Esophagus (tissue), 2 donors: Measurements from ENCODE around the gene ABI3BP. TPM values are rescaled to one million over a fixed set of nuclear protein-coding genes. Genes with fewer than 3 reads are reported as not detected.

Experiments
- H3K27ac ChIP-seq, 2 donors: one replicate each; pipeline ENCODE4 v1.5.1; 2013; ENCODE audit warnings: low read depth in 2 of 2, mild to moderate bottlenecking in 2 of 2, inconsistent platforms in 1 of 2, low read length in 1 of 2, moderate library complexity in 1 of 2
- H3K27me3 ChIP-seq, 2 donors: one replicate each; pipeline ENCODE4 v1.6.1; 2013; ENCODE audit warnings: low read length in 2 of 2, control low read depth in 1 of 2, mild to moderate bottlenecking in 1 of 2; ENCODE audit not compliant: insufficient read depth in 2 of 2, control insufficient read depth in 1 of 2
- H3K36me3 ChIP-seq, 2 donors: one replicate each; pipeline ENCODE4 v1.6.1; 2013; ENCODE audit warnings: low read length in 1 of 2; ENCODE audit not compliant: control insufficient read depth in 2 of 2, insufficient read depth in 2 of 2
- H3K4me1 ChIP-seq, 2 donors: one replicate each; pipeline ENCODE4 v1.6.1; 2013; ENCODE audit warnings: low read length in 1 of 2; ENCODE audit not compliant: control insufficient read depth in 2 of 2, insufficient read depth in 2 of 2
- H3K4me3 ChIP-seq, 2 donors: one replicate each; pipeline ENCODE4 v1.5.1; 2013; ENCODE audit warnings: low read length in 2 of 2, mild to moderate bottlenecking in 2 of 2, low read depth in 1 of 2, moderate library complexity in 1 of 2
- H3K9me3 ChIP-seq, 2 donors: one replicate each; pipeline ENCODE4 v1.6.1; 2013; ENCODE audit warnings: mild to moderate bottlenecking in 2 of 2, low read depth in 1 of 2, low read length in 1 of 2, moderate library complexity in 1 of 2; ENCODE audit not compliant: control insufficient read depth in 2 of 2, insufficient read depth in 1 of 2
- WGBS, 2 donors: extraction: QIAGEN DNeasy Blood & Tissue Kit; methylation state at CpG; one replicate each; pipeline ENCODE4 v1.1.7; 2013; 5-methylcytosine and 5-hydroxymethylcytosine counted together
- polyA plus RNA-seq, 2 donors: library from polyadenylated mRNA; stranded (reverse); fragments of 200-250 nt; gene quantifications; one replicate each; pipeline ENCODE4 v1.2.3, GENCODE V29; 2013
- donor health status: healthy with polysubstance abuse.
- donor health status: Bipolar disorder and iron deficiency.

ABI3BP gene
- polyA plus RNA-seq, 2 donors: 2.1 to 4.0 TPM

- Histone ChIP-seq H3K4me1 (no peaks in the 10 kb centered on the region), H3K9me3 (no peaks in the 10 kb centered on the region), H3K27me3 (no peaks in the 10 kb centered on the region), H3K36me3 (no peaks in the 10 kb centered on the region), H3K27ac (no peak overlapping the region), H3K4me3 (no peak overlapping the region)
- 22 to 28% methylated on average over 1 of the region's 1 CpG for WGBS, 2 donors
Observed at GRCh38 chr3:100865442-100865841, 127.8 kb downstream of the ABI3BP start.

GRCh38 chr3:100864471-100865250 is 128.6 kb downstream of the ABI3BP start:
- Histone ChIP-seq H3K27me3 (no peaks in the 10 kb centered on the region), H3K27ac (no peak overlapping the region), H3K36me3 (no peaks in the 10 kb centered on the region), H3K4me1 (no peaks in the 10 kb centered on the region), H3K4me3 (no peak overlapping the region), H3K9me3 (no peaks in the 10 kb centered on the region)
- WGBS, 2 donors: 38 to 43% methylated on average over 2 of the region's 2 CpGs

- Histone ChIP-seq H3K27me3 (no peaks in the 10 kb centered on the region), H3K9me3 (no peaks in the 10 kb centered on the region), H3K4me3 (no peak overlapping the region), H3K27ac (no peak overlapping the region), H3K36me3 (no peaks in the 10 kb centered on the region), H3K4me1 (no peaks in the 10 kb centered on the region)
- 93 to 94% methylated on average over 2 of the region's 2 CpGs for WGBS, 2 donors
Observed at GRCh38 chr3:100857863-100858262, 135.4 kb downstream of the ABI3BP start.

GRCh38 chr3:100856821-100857220 is 136.4 kb downstream of the ABI3BP start:
- 97 to 100% methylated on average over 1 of the region's 1 CpG for WGBS, 2 donors
- H3K4me1 ChIP-seq: no peaks in the 10 kb centered on the region
- H3K4me3 ChIP-seq: no peak overlapping the region
- H3K27me3 ChIP-seq: no peaks in the 10 kb centered on the region
- no peaks in the 10 kb centered on the region for H3K36me3 ChIP-seq
- H3K9me3 ChIP-seq: no peaks in the 10 kb centered on the region
- no peak overlapping the region for H3K27ac ChIP-seq

GRCh38 chr3:100852840-100853239 is 140.4 kb downstream of the ABI3BP start:
- H3K36me3 ChIP-seq: no peaks in the 10 kb centered on the region
- no peaks in the 10 kb centered on the region for H3K9me3 ChIP-seq
- 69 to 71% methylated on average over 3 of the region's 3 CpGs for WGBS, 2 donors

GRCh38 chr3:100850701-100851100 is 142.5 kb downstream of the ABI3BP start:
- Histone ChIP-seq H3K9me3 (no peaks in the 10 kb centered on the region), H3K27me3 (no peaks in the 10 kb centered on the region), H3K4me3 (no peak overlapping the region), H3K27ac (no peak overlapping the region), H3K4me1 (no peaks in the 10 kb centered on the region), H3K36me3 (no peaks in the 10 kb centered on the region)
- 61 to 66% methylated on average over 2 of the region's 2 CpGs for WGBS, 2 donors

More at GRCh38 chr3:100852840-100853239, 140.4 kb downstream of the ABI3BP start:
- no peaks in the 10 kb centered on the region for H3K4me1 ChIP-seq
- H3K4me3 ChIP-seq: no peak overlapping the region
- no peak overlapping the region for H3K27ac ChIP-seq
- no peaks in the 10 kb centered on the region for H3K27me3 ChIP-seq

- no peak overlapping the region for H3K4me3 ChIP-seq
- no peaks in the 10 kb centered on the region for H3K36me3 ChIP-seq
- no peaks in the 10 kb centered on the region for H3K9me3 ChIP-seq
- WGBS, 2 donors: 74 to 77% methylated on average over 3 of the region's 3 CpGs
- H3K27me3 ChIP-seq: no peaks in the 10 kb centered on the region
- H3K27ac ChIP-seq: no peak overlapping the region
- H3K4me1 ChIP-seq: no peaks in the 10 kb centered on the region
Observed at GRCh38 chr3:100850156-100850555, 143.1 kb downstream of the ABI3BP start.

GRCh38 chr3:100844063-100844936 is 148.9 kb downstream of the ABI3BP start:
- H3K4me3 ChIP-seq: no peak overlapping the region
- H3K9me3 ChIP-seq: no peaks in the 10 kb centered on the region
- H3K36me3 ChIP-seq: no peaks in the 10 kb centered on the region
- no peaks in the 10 kb centered on the region for H3K4me1 ChIP-seq
- H3K27me3 ChIP-seq: no peaks in the 10 kb centered on the region
- H3K27ac ChIP-seq: no peak overlapping the region
- WGBS, 2 donors: 46 to 59% methylated on average over 8 of the region's 8 CpGs

GRCh38 chr3:100838157-100838556 is 155.1 kb downstream of the ABI3BP start:
- Histone ChIP-seq H3K36me3 (no peaks in the 10 kb centered on the region), H3K27ac (no peak overlapping the region), H3K9me3 (peaks cover 0 to 2% of the 10 kb centered on the region in 2 donors), H3K4me1 (no peaks in the 10 kb centered on the region), H3K4me3 (no peak overlapping the region), H3K27me3 (no peaks in the 10 kb centered on the region)
- 56 to 73% methylated on average over 2 of the region's 2 CpGs for WGBS, 2 donors
